HEK293 (cell line): ENCODE data around the gene KIAA1671.

Source experiments
- CTCF ChIA-PET: fragments of 350-600 bp; formaldehyde crosslinking; extraction: SDS; loops from one replicate; lab custom pipeline; 2021; ENCODE audit warnings: antibody characterized with exemption; lab: Yijun Ruan, JAX
- POLR2A ChIA-PET: fragments of 300-600 bp; formaldehyde crosslinking; extraction: SDS; loops from one replicate; lab custom pipeline; 2020; ENCODE audit warnings: antibody characterized with exemption, inconsistent platforms; lab: Yijun Ruan, JAX
- H3K27ac ChIP-seq: fragments of 200-500 bp; sonication (Bioruptor generic); 2 replicates; pipeline ENCODE4 v1.5.1; 2014; ENCODE audit warnings: low read depth, low read length, control low read depth, inconsistent platforms; ENCODE audit errors: extremely low read depth
- H3K36me3 ChIP-seq, 2 experiments: fragments of 200-500 bp in 1 of 2; sonication (Bioruptor generic) in 1 of 2; 1 replicate in 1 of 2; 2 replicates in 1 of 2; pipeline ENCODE4 v1.5.1; 2014 to 2017; ENCODE audit warnings: inconsistent platforms in 2 of 2, low read length in 2 of 2; ENCODE audit not compliant: control insufficient read depth in 2 of 2, insufficient read depth in 1 of 2
- H3K4me1 ChIP-seq: fragments of 200-500 bp; sonication (Bioruptor generic); 2 replicates; pipeline ENCODE4 v1.5.1; 2014; ENCODE audit warnings: mild to moderate bottlenecking, low read length, inconsistent platforms; ENCODE audit not compliant: control insufficient read depth, insufficient read depth
- H3K4me3 ChIP-seq: 2 replicates; pipeline ENCODE4 v1.5.1; 2011; ENCODE audit warnings: low read depth, mild to moderate bottlenecking, control low read depth, low read length, moderate library complexity
- H3K9me3 ChIP-seq: fragments of 200-500 bp; sonication (Bioruptor generic); 2 replicates; pipeline ENCODE4 v1.5.1; 2014; ENCODE audit warnings: low read depth, low read length, inconsistent platforms; ENCODE audit not compliant: control insufficient read depth, insufficient read depth
- AEBP2 ChIP-seq: fragments of 450-650 bp; formaldehyde crosslinking; IDR thresholded peaks from 2 replicates; pipeline ENCODE4 v1.5.1; 2016; ENCODE audit warnings: missing biosample characterization, missing genetic modification characterization, borderline replicate concordance
- GLIS1 ChIP-seq: fragments of 450-650 bp; formaldehyde crosslinking; IDR thresholded peaks from 2 replicates; pipeline ENCODE4 v1.5.1; 2016; ENCODE audit warnings: missing biosample characterization, missing genetic modification characterization
- GLIS2 ChIP-seq: fragments of 450-650 bp; formaldehyde crosslinking; IDR thresholded peaks from 2 replicates; pipeline ENCODE4 v1.5.1; 2016; ENCODE audit warnings: missing biosample characterization, missing genetic modification characterization
- KLF16 ChIP-seq: fragments of 450-650 bp; formaldehyde crosslinking; IDR thresholded peaks from 2 replicates; pipeline ENCODE4 v1.5.1; 2017; ENCODE audit warnings: missing biosample characterization, missing genetic modification characterization
- KLF7 ChIP-seq: fragments of 450-650 bp; formaldehyde crosslinking; IDR thresholded peaks from 2 replicates; pipeline ENCODE4 v1.5.1; 2016; ENCODE audit warnings: missing biosample characterization, missing genetic modification characterization, borderline replicate concordance
- SP7 ChIP-seq: fragments of 450-650 bp; formaldehyde crosslinking; IDR thresholded peaks from 2 replicates; pipeline ENCODE4 v1.5.1; 2016; ENCODE audit warnings: missing biosample characterization, missing genetic modification characterization
- WT1 ChIP-seq: fragments of 450-650 bp; formaldehyde crosslinking; IDR thresholded peaks from 2 replicates; pipeline ENCODE4 v1.5.1; 2016; ENCODE audit warnings: missing biosample characterization, missing genetic modification characterization
- ZFHX2 ChIP-seq: fragments of 450-650 bp; formaldehyde crosslinking; conservative IDR thresholded peaks from 2 replicates; pipeline ENCODE4 v1.5.1; 2016; ENCODE audit warnings: missing biosample characterization, missing genetic modification characterization
- ZNF10 ChIP-seq: fragments of 450-650 bp; formaldehyde crosslinking; IDR thresholded peaks from 2 replicates; pipeline ENCODE4 v1.5.1; 2017; ENCODE audit warnings: missing biosample characterization, missing genetic modification characterization
- ZNF24 ChIP-seq: fragments of 450-650 bp; formaldehyde crosslinking; IDR thresholded peaks from 2 replicates; pipeline ENCODE4 v1.5.1; 2016; ENCODE audit warnings: missing biosample characterization, missing genetic modification characterization
- ZNF394 ChIP-seq: fragments of 450-650 bp; formaldehyde crosslinking; IDR thresholded peaks from 2 replicates; pipeline ENCODE4 v1.5.1; 2016; ENCODE audit warnings: missing biosample characterization, missing genetic modification characterization, mild to moderate bottlenecking, moderate library complexity, borderline replicate concordance
- ZNF514 ChIP-seq: fragments of 450-650 bp; formaldehyde crosslinking; IDR thresholded peaks from 2 replicates; pipeline ENCODE4 v1.5.1; 2016; ENCODE audit warnings: missing biosample characterization, missing genetic modification characterization
- ZSCAN23 ChIP-seq: fragments of 450-650 bp; formaldehyde crosslinking; IDR thresholded peaks from 2 replicates; pipeline ENCODE4 v1.5.1; 2016; ENCODE audit warnings: missing biosample characterization, missing genetic modification characterization
- TF ChIP-seq, protein P1 (sequence below): fragments of 450-650 bp; formaldehyde crosslinking; IDR thresholded peaks from 2 replicates; pipeline ENCODE4 v1.5.1; 2016; ENCODE audit warnings: missing biosample characterization, missing genetic modification characterization

KIAA1671 gene

DNA sequence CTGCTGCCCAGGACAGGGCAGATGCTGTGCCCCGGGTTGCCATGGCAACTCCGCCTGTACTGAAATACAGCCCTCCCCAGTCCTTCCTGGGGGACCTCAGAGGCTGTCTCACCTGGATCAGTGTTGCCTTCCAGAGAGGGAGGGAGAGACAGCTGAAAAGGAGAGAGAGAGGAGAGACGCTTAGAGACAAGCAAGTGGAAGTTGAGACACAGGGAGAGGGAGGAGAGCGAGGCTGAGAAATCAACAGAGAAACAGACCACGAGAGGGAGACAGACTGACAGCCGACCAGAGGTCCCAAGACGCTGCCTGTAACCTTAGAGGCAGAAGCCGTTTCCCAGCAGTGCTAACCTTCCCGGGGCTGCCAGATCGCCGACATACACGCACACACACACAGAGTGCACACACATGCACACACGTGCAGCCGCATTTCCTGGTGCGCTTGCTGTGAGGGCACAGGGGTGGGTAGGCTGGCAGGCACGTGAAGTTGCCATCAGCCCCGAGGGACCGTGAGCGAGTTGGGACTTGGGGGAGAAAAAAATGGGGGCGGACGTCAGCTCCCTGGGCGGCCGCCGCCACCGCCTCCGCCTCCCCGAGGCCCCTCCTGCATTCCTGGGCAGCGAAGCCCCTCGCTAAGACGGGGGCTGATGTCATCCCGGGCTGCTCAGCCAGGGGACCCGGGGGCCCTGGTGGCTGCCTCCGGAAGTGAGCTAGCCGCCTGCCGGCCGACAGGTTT lies 158.5 kb downstream of the KIAA1671 start (continued):
- TF ChIP-seq ZNF10 (tag by site-specific recombination) (no peak), ZNF394 (peak; percentile 49)

DNA sequence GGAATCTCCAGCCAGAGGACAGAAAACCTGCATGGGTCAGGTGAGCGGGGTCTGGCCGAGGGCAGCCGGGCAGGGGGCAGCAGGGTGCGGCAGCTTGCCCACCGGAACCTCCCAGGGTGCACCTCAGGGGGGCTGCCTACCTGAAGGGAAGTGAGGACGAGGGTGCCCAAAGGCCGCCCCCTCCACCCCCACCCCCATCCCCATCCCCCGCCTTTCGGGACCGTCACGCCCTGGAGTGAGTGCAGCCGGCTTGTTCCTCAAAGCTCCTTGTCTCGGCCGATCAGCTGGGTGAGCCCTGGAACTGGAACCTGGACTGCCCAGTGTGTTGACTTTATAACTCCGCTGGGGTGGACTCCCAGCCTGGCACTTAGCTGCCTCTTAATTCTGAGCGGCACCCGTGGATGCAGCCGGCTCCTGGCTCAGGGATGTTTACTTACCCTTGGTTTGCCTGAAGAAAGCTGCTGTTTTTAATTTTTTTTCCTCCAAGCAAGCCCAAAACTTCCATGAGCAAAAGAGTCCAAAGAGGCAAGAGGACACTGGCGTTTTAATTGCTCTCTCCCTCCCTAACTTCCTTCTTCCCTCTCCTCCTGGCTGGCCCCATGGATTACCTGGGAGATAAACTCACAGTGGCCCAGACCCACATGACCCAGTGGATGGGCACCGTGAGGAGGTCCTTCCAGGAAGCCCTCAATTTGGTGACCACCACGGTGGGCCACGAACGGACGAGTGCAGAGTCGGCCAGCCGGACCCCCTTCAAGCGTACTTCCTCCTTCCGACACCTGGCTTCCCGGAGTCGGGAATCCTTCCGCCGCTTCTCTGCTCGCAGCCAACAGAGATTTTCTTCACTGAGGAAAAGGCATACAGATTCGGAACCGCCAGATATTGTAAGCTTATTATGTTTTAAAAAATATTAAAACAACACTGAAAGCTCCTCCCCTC lies 159.3 kb downstream of the KIAA1671 start:
- ChIA-PET CTCF (interaction anchor here (0.5 to 2.7 kb wide), 21 partner anchors 9 to 345 kb away, joined by 3 to 12 read pairs (median 5); no protein-coding TSS in a partner anchor), POLR2A (interaction anchor here (0.7 to 1.2 kb wide), 4 partner anchors 53 to 447 kb away, joined by 3 to 4 read pairs (median 3); no protein-coding TSS in a partner anchor)
- Histone ChIP-seq H3K4me3 (peak overlapping the region; percentile 74), H3K4me1 (peaks cover 4% of the 10 kb centered on the region; the same call in 1 of the 2 replicates), H3K9me3 (no peaks in the 10 kb centered on the region), H3K36me3 (peaks cover 0 to 5% of the 10 kb centered on the region in 2 experiments; a peak in 1 of 3 replicates), H3K27ac (peak overlapping the region; percentile 57)
- TF ChIP-seq ZNF514 (tag by site-specific recombination) (no peak), AEBP2 (no peak), ZFHX2 (tag by site-specific recombination) (peak; percentile 14; the same call in 1 of the 2 replicates), KLF16 (peak; percentile 10; the same call in 1 of the 2 replicates), GLIS1 (tag by site-specific recombination) (peak; percentile 72), GLIS2 (tag by site-specific recombination) (peak; percentile 40; the same call in 1 of the 2 replicates), ZSCAN23 (tag by site-specific recombination) (no peak)

- Histone ChIP-seq H3K27ac (no peak overlapping the region), H3K9me3 (no peaks in the 10 kb centered on the region), H3K4me1 (peaks cover 4% of the 10 kb centered on the region; the same call in 1 of the 2 replicates), H3K36me3 (peaks cover 0 to 5% of the 10 kb centered on the region in 2 experiments; a peak in 1 of 3 replicates), H3K4me3 (peak overlapping the region; percentile 74; the same call in 1 of the 2 replicates)
- ChIA-PET CTCF (interaction anchor here (0.6 to 2.7 kb wide), 8 partner anchors 10 to 346 kb away, joined by 3 to 12 read pairs (median 4); no protein-coding TSS in a partner anchor), POLR2A (no interaction called here)
- no peak for TF ChIP-seq KLF7 (tag by site-specific recombination)
- TF ChIP-seq, protein P1, sequence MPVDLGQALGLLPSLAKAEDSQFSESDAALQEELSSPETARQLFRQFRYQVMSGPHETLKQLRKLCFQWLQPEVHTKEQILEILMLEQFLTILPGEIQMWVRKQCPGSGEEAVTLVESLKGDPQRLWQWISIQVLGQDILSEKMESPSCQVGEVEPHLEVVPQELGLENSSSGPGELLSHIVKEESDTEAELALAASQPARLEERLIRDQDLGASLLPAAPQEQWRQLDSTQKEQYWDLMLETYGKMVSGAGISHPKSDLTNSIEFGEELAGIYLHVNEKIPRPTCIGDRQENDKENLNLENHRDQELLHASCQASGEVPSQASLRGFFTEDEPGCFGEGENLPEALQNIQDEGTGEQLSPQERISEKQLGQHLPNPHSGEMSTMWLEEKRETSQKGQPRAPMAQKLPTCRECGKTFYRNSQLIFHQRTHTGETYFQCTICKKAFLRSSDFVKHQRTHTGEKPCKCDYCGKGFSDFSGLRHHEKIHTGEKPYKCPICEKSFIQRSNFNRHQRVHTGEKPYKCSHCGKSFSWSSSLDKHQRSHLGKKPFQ (tag by site-specific recombination) = 0 out of 2 replicates have a peak, but pooled peaks have one; percentile 27
Observed at GRCh38 chr22:25112538-25113253, 160.2 kb downstream of the KIAA1671 start.

DNA sequence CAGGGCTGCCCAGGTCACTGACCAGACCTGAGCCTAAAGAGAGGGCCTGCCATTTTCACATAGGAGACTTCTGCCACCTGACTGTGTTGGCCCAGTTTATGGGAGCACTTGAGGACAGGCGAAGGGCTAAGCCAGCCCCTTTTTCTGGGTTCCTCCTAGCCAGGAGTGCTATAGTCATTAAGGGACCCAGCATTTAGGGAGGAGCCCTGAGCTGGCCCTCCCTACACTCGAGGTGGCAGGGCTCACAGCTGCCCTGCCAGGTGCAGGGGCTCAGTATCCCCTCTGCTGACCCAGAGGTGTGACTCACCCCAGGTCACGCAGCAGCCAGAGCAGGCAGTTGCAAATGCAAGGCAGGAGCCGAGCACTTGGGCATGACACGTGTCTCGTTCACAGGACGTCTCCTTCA lies 160.8 kb downstream of the KIAA1671 start:
- no peaks in the 10 kb centered on the region for H3K9me3 ChIP-seq
- no peak for TF ChIP-seq ZNF24
- TF ChIP-seq WT1 (tag by site-specific recombination) = peak; percentile 85
- peak; percentile 83 for TF ChIP-seq SP7 (tag by site-specific recombination)
- peaks cover 4% of the 10 kb centered on the region; the same call in 1 of the 2 replicates for H3K4me1 ChIP-seq
- POLR2A ChIA-PET = no interaction called here
- CTCF ChIA-PET = interaction anchor here (0.6 to 2.7 kb wide), 2 partner anchors 33 to 173 kb away, joined by 4 to 12 read pairs; no protein-coding TSS in a partner anchor
- H3K36me3 ChIP-seq = peaks cover 0 to 5% of the 10 kb centered on the region in 2 experiments; a peak in 1 of 3 replicates
- no peak overlapping the region for H3K27ac ChIP-seq
- no peak overlapping the region for H3K4me3 ChIP-seq
